Transverse colon (tissue), 4 donors: ENCODE measurements around the gene FBLN2. TPM values are rescaled to one million over a fixed set of nuclear protein-coding genes. Genes with fewer than 3 reads are reported as not detected.

Source experiments
- DNase-seq: peaks from one replicate; pipeline ENCODE4 v3.0.0-alpha.2; 2019
- H3K27ac ChIP-seq, 4 donors: fragments of 200-600 bp; sonication (generic); 2 replicates each; pipeline ENCODE4 v1.5.1; 2016 to 2018; ENCODE audit warnings: inconsistent platforms in 4 of 4
- H3K27me3 ChIP-seq: fragments of 200-600 bp; sonication (generic); 2 replicates; pipeline ENCODE4 v1.5.1; 2017; ENCODE audit warnings: inconsistent platforms
- H3K36me3 ChIP-seq, 4 donors: fragments of 200-600 bp; sonication (generic); 2 replicates each; pipeline ENCODE4 v1.5.1; 2017 to 2019; ENCODE audit warnings: inconsistent platforms in 4 of 4
- H3K4me1 ChIP-seq, 4 donors: fragments of 200-600 bp; sonication (generic); 2 replicates each; pipeline ENCODE4 v1.5.1; 2017 to 2020; ENCODE audit warnings: inconsistent platforms in 4 of 4
- H3K4me3 ChIP-seq, 4 donors: fragments of 200-600 bp; sonication (generic); 1 replicate in 1 of 4; 2 replicates in 3 of 4; pipeline versions ENCODE4 v1.5.1 to v1.6.1; 2017 to 2019; ENCODE audit warnings: inconsistent platforms in 4 of 4
- H3K9me3 ChIP-seq, 2 donors: fragments of 200-600 bp; sonication (generic); 2 replicates each; pipeline ENCODE4 v1.5.1; 2017 to 2019; ENCODE audit warnings: inconsistent platforms in 2 of 2
- EP300 ChIP-seq: sonication (generic); formaldehyde crosslinking; IDR thresholded peaks from one replicate; pipeline ENCODE4 v1.6.1; 2017; ENCODE audit warnings: antibody characterized with exemption, low read depth
- POLR2A ChIP-seq: fragments of 450-650 bp; IDR thresholded peaks from one replicate; pipeline ENCODE4 v1.6.1; 2016; ENCODE audit warnings: antibody characterized with exemption, mild to moderate bottlenecking, moderate library complexity
- POLR2AphosphoS5 ChIP-seq, 3 donors: sonication (generic); formaldehyde crosslinking; IDR thresholded peaks; one replicate each; pipeline ENCODE4 v1.6.1; 2016; ENCODE audit warnings: antibody characterized with exemption in 3 of 3
- WGBS, 2 donors: methylation state at CpG; one replicate each; pipeline ENCODE4 v1.1.5; 2018; ENCODE audit warnings: low coverage in 1 of 2; 5-methylcytosine and 5-hydroxymethylcytosine counted together
- in situ Hi-C, 4 donors: fragments of 200-750 bp; cut with MboI; loops; one replicate each; pipeline versions ENCODE4 v1.15.0 to v1.15.1; 2017; ENCODE audit warnings: low sequenced_read_pairs in 3 of 4, low pct_ligation_motif_present in 1 of 4, low pct_unique_long_range_greater_than_20kb in 1 of 4
- intact Hi-C: fragments of 100-400 bp; cut with DNase I; formaldehyde crosslinking; loops from one replicate; pipeline ENCODE4 v1.15.1; 2023; ENCODE audit warnings: low total_unique reads
- total RNA-seq, 4 donors: library from RNA; depleted of rRNA; stranded (reverse); fragments of >200 nt; gene quantifications; one replicate each; pipeline ENCODE4 v1.1.0, GENCODE V29; 2016
- TF ChIP-seq, protein P1 (sequence below), 5 experiments: fragments of 200-600 bp in 3 of 5; fragments of 450-650 bp in 2 of 5; sonication (generic) in 3 of 5; IDR thresholded peaks; 1 replicate in 2 of 5; 2 replicates in 3 of 5; pipeline ENCODE4 v1.5.1; 2016 to 2017; ENCODE audit warnings: antibody characterized with exemption in 5 of 5, inconsistent platforms in 3 of 5, mild to moderate bottlenecking in 2 of 5, moderate library complexity in 1 of 5

The FBLN2 gene
- total RNA-seq, 4 donors from 2014 or later = 23.0 to 51.5 (median 31.4) TPM

DNA sequence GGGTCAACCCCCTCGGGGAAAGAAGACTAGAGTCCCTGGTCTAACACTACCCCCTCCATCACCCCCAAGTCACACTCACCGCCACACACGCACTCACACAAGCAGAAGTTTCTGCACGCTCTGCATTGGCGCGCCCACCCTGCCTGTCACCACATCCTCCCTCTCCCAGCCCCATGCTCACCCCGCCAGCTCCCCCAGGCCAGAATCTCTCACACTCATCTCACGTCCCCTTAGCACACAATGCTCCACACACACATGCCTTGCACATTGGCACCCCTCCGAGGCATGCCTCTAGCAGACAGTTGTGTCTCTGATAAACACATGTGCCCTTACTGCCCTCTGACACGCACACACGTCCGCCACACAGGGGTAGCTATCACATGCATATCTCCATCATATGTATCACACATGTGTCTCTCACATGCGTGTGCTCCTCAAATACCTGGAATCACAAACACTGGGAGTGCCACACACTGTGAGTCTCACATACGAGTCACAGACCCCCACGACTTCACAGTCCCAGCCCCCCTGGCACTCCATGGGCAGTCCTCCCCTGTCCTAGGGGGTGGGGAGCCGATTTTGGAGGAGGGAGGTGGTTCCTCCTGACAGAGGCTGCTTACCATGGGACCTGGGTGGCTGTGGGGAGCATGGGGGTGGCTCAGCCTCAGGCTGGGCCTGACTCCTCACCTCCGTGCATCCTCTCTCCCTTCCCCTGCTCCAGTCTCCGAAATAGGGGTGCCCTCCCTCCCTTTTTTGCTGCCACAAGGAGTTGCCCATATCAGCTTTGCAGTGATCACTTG is 898 bp downstream of the FBLN2 start:
- H3K4me3 ChIP-seq = peak overlapping the region in 3 of 4 donors; percentile 26 to 44 (median 31)
- intact Hi-C loops (no loop called here), in situ Hi-C loops (no loop called here)
- peaks cover 40% of the 10 kb centered on the region for H3K27me3 ChIP-seq
- no peak for TF ChIP-seq POLR2A
- TF ChIP-seq, protein P1, sequence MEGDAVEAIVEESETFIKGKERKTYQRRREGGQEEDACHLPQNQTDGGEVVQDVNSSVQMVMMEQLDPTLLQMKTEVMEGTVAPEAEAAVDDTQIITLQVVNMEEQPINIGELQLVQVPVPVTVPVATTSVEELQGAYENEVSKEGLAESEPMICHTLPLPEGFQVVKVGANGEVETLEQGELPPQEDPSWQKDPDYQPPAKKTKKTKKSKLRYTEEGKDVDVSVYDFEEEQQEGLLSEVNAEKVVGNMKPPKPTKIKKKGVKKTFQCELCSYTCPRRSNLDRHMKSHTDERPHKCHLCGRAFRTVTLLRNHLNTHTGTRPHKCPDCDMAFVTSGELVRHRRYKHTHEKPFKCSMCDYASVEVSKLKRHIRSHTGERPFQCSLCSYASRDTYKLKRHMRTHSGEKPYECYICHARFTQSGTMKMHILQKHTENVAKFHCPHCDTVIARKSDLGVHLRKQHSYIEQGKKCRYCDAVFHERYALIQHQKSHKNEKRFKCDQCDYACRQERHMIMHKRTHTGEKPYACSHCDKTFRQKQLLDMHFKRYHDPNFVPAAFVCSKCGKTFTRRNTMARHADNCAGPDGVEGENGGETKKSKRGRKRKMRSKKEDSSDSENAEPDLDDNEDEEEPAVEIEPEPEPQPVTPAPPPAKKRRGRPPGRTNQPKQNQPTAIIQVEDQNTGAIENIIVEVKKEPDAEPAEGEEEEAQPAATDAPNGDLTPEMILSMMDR (IDR thresholded peaks at IDR 0.05) = no peak
- no peak for TF ChIP-seq EP300
- TF ChIP-seq POLR2AphosphoS5 (IDR thresholded peaks at IDR 0.05) = no peak
- peaks cover 0 to 8% (median 2%) of the 10 kb centered on the region in 4 donors for H3K4me1 ChIP-seq
- no peaks in the 10 kb centered on the region for H3K9me3 ChIP-seq
- 57 to 60% methylated on average over 6 to 18 of the region's 18 CpGs for WGBS, 2 donors
- peak overlapping the region in 3 of 4 donors; percentile 37 to 53 (median 48) for H3K27ac ChIP-seq
- no peak for DNase-seq
- no peaks in the 10 kb centered on the region for H3K36me3 ChIP-seq

DNA sequence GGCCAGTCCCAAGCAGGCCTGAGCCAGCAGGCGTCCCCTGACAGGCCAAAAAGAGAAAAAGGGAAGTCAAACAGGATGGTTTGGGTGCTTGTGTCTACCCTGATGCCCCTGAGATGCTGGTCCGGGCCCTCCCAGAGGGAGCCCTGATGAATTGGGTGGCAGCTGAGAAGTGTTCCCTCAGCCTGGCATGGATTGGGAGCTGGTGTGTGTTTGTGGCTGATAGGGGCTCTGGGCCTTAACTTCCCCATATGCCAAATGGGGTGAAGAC is 1.4 kb downstream of the FBLN2 start:
- DNase-seq = no peak
- WGBS, 2 donors = 54 to 60% methylated on average over 1 to 2 of the region's 2 CpGs
- H3K27me3 ChIP-seq = peaks cover 40% of the 10 kb centered on the region
- peaks cover 0 to 8% (median 2%) of the 10 kb centered on the region in 4 donors for H3K4me1 ChIP-seq
- H3K36me3 ChIP-seq = no peaks in the 10 kb centered on the region
- no peaks in the 10 kb centered on the region for H3K9me3 ChIP-seq
- TF ChIP-seq, protein P1 (IDR thresholded peaks at IDR 0.05) = no peak
- TF ChIP-seq POLR2AphosphoS5 (IDR thresholded peaks at IDR 0.05) = no peak
- TF ChIP-seq POLR2A = no peak
- no peak for TF ChIP-seq EP300
- H3K4me3 ChIP-seq = peak overlapping the region in 1 of 4 donors; percentile 44
- intact Hi-C loops (no loop called here), in situ Hi-C loops (no loop called here)
- peak overlapping the region in 1 of 4 donors; percentile 28 for H3K27ac ChIP-seq

DNA sequence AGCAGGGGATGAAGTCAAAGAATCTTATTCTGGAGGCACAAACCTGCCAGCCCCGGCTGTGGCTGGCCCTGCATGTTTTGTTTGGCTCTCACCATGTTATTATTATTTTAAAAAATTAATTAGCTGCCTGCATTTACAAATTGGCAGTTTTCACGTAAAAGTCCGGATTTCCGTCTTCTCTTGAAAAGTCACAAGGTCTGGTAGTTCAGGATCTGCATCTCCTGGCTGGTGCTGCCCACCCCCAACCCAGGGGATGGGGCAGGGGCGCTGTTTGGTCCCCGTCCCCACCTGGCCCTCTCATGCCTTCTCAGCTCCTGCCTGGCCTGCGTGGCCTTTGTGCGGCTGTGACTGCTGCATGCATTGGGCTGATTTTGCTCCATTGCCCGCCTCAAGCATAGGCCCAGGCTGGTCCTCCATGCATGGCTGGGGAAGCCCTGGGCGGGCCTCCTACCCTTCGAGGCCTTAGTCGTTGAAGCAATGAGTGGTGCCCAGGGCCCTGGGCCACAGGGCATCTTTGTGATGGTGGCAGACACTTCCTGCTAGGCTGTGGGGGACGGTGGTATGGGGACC is 2.0 kb downstream of the FBLN2 start:
- TF ChIP-seq EP300 = no peak
- no peak for TF ChIP-seq POLR2A
- TF ChIP-seq POLR2AphosphoS5 (IDR thresholded peaks at IDR 0.05) = no peak
- no peak overlapping the region for H3K4me3 ChIP-seq
- WGBS, 2 donors = 86% methylated on average over 13 of the region's 13 CpGs; no CpG with 5 or more reads in 1 of the 2 donors
- no peaks in the 10 kb centered on the region for H3K9me3 ChIP-seq
- H3K4me1 ChIP-seq = peaks cover 0 to 8% (median 2%) of the 10 kb centered on the region in 4 donors
- intact Hi-C loops = no loop called here
- no peaks in the 10 kb centered on the region for H3K36me3 ChIP-seq
- DNase-seq = no peak
- in situ Hi-C loops = no loop called here
- H3K27me3 ChIP-seq = peaks cover 40% of the 10 kb centered on the region
- peak overlapping the region in 1 of 4 donors; percentile 28 for H3K27ac ChIP-seq

DNA sequence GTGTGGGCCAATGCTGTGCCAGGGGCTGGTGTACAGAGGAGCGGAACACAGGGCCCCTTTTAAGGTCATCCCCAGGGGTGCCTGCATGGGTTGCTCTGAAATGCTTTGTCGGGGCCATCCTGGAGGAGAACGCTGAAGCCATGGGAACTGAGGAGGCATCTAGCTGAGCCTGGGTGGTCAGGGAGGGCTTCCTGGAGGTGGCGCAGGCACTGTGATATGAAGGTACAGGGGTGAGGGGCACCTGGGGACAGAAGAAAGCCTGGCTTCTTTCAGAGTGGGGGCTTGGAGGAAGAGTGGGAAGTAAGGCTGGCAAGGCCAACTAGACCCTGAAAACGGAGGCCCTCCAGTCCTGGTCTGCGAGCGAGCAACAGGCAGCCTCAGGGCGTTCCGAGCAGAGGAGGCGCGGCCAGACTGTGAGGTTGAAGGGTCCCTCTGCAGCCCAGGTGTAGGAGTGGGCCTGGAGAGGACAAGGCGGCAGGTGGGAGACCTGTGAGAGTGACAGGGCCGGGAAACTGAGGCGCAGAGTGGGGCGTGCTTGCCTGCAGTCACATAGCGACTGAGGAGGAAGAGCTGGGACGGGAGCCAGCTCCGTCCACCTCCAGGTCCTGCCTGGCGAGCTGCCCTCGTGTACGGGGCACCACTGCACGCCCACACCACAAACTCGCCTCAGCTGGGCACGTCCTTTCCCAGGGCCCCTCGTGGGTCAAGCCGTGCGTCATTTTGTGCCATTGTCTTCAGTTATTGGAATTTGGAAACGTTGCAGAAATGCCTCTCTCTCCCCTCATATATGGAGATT is 4.1 kb downstream of the FBLN2 start:
- H3K4me1 ChIP-seq = peaks cover 0 to 7% (median 2%) of the 10 kb centered on the region in 4 donors
- H3K27ac ChIP-seq = no peak overlapping the region

More for the DNA sequence above, 4.1 kb downstream of the FBLN2 start:
- no peak for TF ChIP-seq POLR2AphosphoS5 (IDR thresholded peaks at IDR 0.05)
- no peak for TF ChIP-seq POLR2A
- TF ChIP-seq, protein P1 (IDR thresholded peaks at IDR 0.05) = no peak
- TF ChIP-seq EP300 = no peak
- peaks cover 34% of the 10 kb centered on the region for H3K27me3 ChIP-seq
- DNase-seq = no peak
- H3K4me3 ChIP-seq = no peak overlapping the region
- H3K9me3 ChIP-seq = no peaks in the 10 kb centered on the region
- H3K36me3 ChIP-seq = no peaks in the 10 kb centered on the region
- in situ Hi-C loops (no loop called here), intact Hi-C loops (no loop called here)
- WGBS, 2 donors = 67% methylated on average over 28 of the region's 28 CpGs; no CpG with 5 or more reads in 1 of the 2 donors
